Prostate gland (tissue), 2 donors: ENCODE data around the gene PSMB1.

Experiments
- CTCF ChIP-seq, 4 experiments: fragments of 200-600 bp in 2 of 4; fragments of 450-650 bp in 2 of 4; sonication (generic) in 2 of 4; IDR thresholded peaks; 1 replicate in 3 of 4; 2 replicates in 1 of 4; pipeline ENCODE4 v1.5.1; 2016 to 2019; ENCODE audit warnings: antibody characterized with exemption in 4 of 4, mild to moderate bottlenecking in 2 of 4, moderate library complexity in 2 of 4
- POLR2A ChIP-seq: fragments of 450-650 bp; IDR thresholded peaks from one replicate; pipeline ENCODE4 v1.6.1; 2016; ENCODE audit warnings: antibody characterized with exemption, mild to moderate bottlenecking
- POLR2AphosphoS5 ChIP-seq: sonication (generic); formaldehyde crosslinking; IDR thresholded peaks from one replicate; pipeline ENCODE4 v1.6.1; 2017; ENCODE audit warnings: antibody characterized with exemption

- TF ChIP-seq POLR2AphosphoS5 = no peak
- TF ChIP-seq CTCF (IDR thresholded peaks at IDR 0.05) = no peak
- no peak for TF ChIP-seq POLR2A
Measured at GRCh38 chr6:170485159-170485558, 67.9 kb downstream of the PSMB1 start.
